Body of pancreas (tissue), 4 donors: ENCODE measurements around the gene CLDN22.

ENCODE experiments used
- POLR2A ChIP-seq, 3 donors: fragments of 450-650 bp; IDR thresholded peaks; one replicate each; pipeline ENCODE4 v1.6.1; 2016; ENCODE audit warnings: antibody characterized with exemption in 3 of 3, mild to moderate bottlenecking in 2 of 3
- TF ChIP-seq, protein P1 (sequence below), 7 experiments: fragments of 450-650 bp in 4 of 7; fragments of 200-600 bp in 3 of 7; sonication (generic) in 3 of 7; IDR thresholded peaks; one replicate each; pipeline ENCODE4 v1.5.1; 2016 to 2019; ENCODE audit warnings: antibody characterized with exemption in 7 of 7

- TF ChIP-seq, protein P1, sequence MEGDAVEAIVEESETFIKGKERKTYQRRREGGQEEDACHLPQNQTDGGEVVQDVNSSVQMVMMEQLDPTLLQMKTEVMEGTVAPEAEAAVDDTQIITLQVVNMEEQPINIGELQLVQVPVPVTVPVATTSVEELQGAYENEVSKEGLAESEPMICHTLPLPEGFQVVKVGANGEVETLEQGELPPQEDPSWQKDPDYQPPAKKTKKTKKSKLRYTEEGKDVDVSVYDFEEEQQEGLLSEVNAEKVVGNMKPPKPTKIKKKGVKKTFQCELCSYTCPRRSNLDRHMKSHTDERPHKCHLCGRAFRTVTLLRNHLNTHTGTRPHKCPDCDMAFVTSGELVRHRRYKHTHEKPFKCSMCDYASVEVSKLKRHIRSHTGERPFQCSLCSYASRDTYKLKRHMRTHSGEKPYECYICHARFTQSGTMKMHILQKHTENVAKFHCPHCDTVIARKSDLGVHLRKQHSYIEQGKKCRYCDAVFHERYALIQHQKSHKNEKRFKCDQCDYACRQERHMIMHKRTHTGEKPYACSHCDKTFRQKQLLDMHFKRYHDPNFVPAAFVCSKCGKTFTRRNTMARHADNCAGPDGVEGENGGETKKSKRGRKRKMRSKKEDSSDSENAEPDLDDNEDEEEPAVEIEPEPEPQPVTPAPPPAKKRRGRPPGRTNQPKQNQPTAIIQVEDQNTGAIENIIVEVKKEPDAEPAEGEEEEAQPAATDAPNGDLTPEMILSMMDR (IDR thresholded peaks at IDR 0.05) = no peak
- TF ChIP-seq POLR2A (IDR thresholded peaks at IDR 0.05) = no peak
These were observed 30.4 kb upstream of the CLDN22 start for GRCh38 chr4:183350317-183351071.
